GM18517 (cell line): ENCODE measurements around the gene CDH4.

Source experiments
- ATAC-seq: cut with Tn5 transposase; IDR thresholded peaks from one replicate; pipeline ENCODE4 v1.9.1; 2021; ENCODE audit warnings: mild to moderate bottlenecking, moderate library complexity; ENCODE audit not compliant: unreplicated experiment

CDH4 gene

GRCh38 chr20:61590236-61590635 lies 338.2 kb downstream of the CDH4 start:
- no peak for ATAC-seq

- no peak for ATAC-seq
These were observed 341.5 kb downstream of the CDH4 start for GRCh38 chr20:61593516-61593915.

- ATAC-seq, result no peak
These were observed 342.1 kb downstream of the CDH4 start for GRCh38 chr20:61594198-61594597.

GRCh38 chr20:61595216-61595615 lies 343.2 kb downstream of the CDH4 start:
- no peak for ATAC-seq

- ATAC-seq, result no peak
These were observed 344.7 kb downstream of the CDH4 start for GRCh38 chr20:61596687-61597330.

- ATAC-seq, result no peak
These were observed 345.9 kb downstream of the CDH4 start for GRCh38 chr20:61597996-61598395.

GRCh38 chr20:61598586-61598985 lies 346.5 kb downstream of the CDH4 start:
- no peak for ATAC-seq

- no peak for ATAC-seq
These were observed 347.0 kb downstream of the CDH4 start for GRCh38 chr20:61599061-61599531.

- no peak for ATAC-seq
These were observed 347.5 kb downstream of the CDH4 start for GRCh38 chr20:61599541-61599992.

GRCh38 chr20:61600016-61600415 lies 348.0 kb downstream of the CDH4 start:
- ATAC-seq, result no peak

- ATAC-seq, result no peak
These were observed 349.3 kb downstream of the CDH4 start for GRCh38 chr20:61601361-61601760.

- ATAC-seq, result no peak
These were observed 349.8 kb downstream of the CDH4 start for GRCh38 chr20:61601853-61602252.

- no peak for ATAC-seq
These were observed 351.7 kb downstream of the CDH4 start for GRCh38 chr20:61603715-61604114.

- ATAC-seq, result no peak
These were observed 352.5 kb downstream of the CDH4 start for GRCh38 chr20:61604549-61604948.

- ATAC-seq, result no peak
These were observed 353.2 kb downstream of the CDH4 start for GRCh38 chr20:61605283-61605682.

- ATAC-seq, result no peak
These were observed 353.9 kb downstream of the CDH4 start for GRCh38 chr20:61605862-61606557.

GRCh38 chr20:61608275-61609085 lies 356.4 kb downstream of the CDH4 start:
- no peak for ATAC-seq

GRCh38 chr20:61609461-61609860 lies 357.4 kb downstream of the CDH4 start:
- no peak for ATAC-seq

GRCh38 chr20:61611401-61612180 lies 359.5 kb downstream of the CDH4 start:
- ATAC-seq, result no peak

- ATAC-seq, result no peak
These were observed 362.1 kb downstream of the CDH4 start for GRCh38 chr20:61613917-61614705.
